Activated CD4-positive, alpha-beta T cell treated with anti-CD3 and anti-CD28 coated beads for 36 hours (primary cell): Measurements from ENCODE around the gene OSBPL3. TPM values are rescaled to one million over a fixed set of nuclear protein-coding genes. Genes with fewer than 3 reads are reported as not detected.

Source experiments
- ATAC-seq: fragments of 200-7000 bp; cut with Tn5 transposase; one replicate; pipeline ENCODE4 v1.10.0; 2021; ENCODE audit warnings: mild to moderate bottlenecking, moderate library complexity
- CTCF ChIA-PET: fragments of 350-600 bp; sonication (Branson Sonifier 250); formaldehyde crosslinking; loops from one replicate; lab custom pipeline; 2021; ENCODE audit warnings: antibody characterized with exemption; lab: Charles Lee
- POLR2A ChIA-PET: fragments of 350-600 bp; sonication (Branson Sonifier 250); formaldehyde crosslinking; loops from one replicate; lab custom pipeline; 2021; ENCODE audit warnings: antibody characterized with exemption, inconsistent platforms; lab: Charles Lee
- DNase-seq: peaks from one replicate; pipeline ENCODE4 v3.0.0-alpha.2; 2020
- H3K27ac Mint-ChIP-seq: one replicate; pipeline ENCODE4 v1.8.0; 2021; ENCODE audit warnings: mixed read lengths
- H3K27me3 Mint-ChIP-seq: one replicate; pipeline ENCODE4 v1.8.0; 2021; ENCODE audit warnings: mixed read lengths
- H3K36me3 Mint-ChIP-seq: one replicate; pipeline ENCODE4 v1.8.0; 2021; ENCODE audit warnings: low read depth, mixed read lengths
- H3K4me1 Mint-ChIP-seq: one replicate; pipeline ENCODE4 v1.8.0; 2021; ENCODE audit warnings: mixed read lengths
- H3K4me3 Mint-ChIP-seq: one replicate; pipeline ENCODE4 v1.8.0; 2021; ENCODE audit warnings: mild to moderate bottlenecking, moderate library complexity, mixed read lengths
- H3K9me3 Mint-ChIP-seq: one replicate; pipeline ENCODE4 v1.8.0; 2021; ENCODE audit warnings: low read depth, mixed read lengths
- intact Hi-C, 2 experiments: fragments of 100-400 bp; cut with DNase I in 1 of 2; cut with micrococcal nuclease in 1 of 2; formaldehyde crosslinking; loops; one replicate each; pipeline versions ENCODE4 v1.14.2 to v1.15.1; 2022 to 2024; cut with DNase I, micrococcal nuclease
- total RNA-seq, 2 experiments: library from RNA; stranded (reverse); gene quantifications; one replicate each; pipeline ENCODE4 v1.2.3, GENCODE V29; 2021

OSBPL3 gene
- total RNA-seq, 2 experiments from 2014 or later, result 34.7 to 38.2 TPM

DNA sequence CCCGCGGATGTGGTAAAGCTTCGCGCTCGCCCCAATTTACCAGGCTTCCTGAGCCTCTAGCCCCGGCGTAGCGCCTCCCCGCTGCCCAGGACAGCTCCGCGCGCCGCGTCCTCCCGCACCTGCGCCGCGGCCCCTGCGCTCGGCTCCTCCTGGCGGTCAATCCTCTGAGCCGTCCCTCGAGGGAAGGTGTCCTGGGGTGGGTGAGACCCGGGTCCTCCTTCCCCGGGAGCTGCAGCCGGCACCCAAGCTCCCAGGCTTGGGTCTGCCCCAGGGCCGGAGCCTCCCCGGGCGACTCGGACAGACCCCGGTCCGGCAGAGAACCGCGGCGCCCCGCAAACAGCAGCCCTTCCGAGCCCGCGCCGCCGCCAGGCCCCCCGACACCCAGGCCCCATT, 512 bp downstream of the OSBPL3 start:
- Mint-ChIP-seq H3K4me1 (peaks cover 57% of the 10 kb centered on the region), H3K36me3 (peaks cover 12% of the 10 kb centered on the region), H3K27ac (peak overlapping the region; percentile 93), H3K4me3 (peak overlapping the region; percentile 90), H3K9me3 (no peaks in the 10 kb centered on the region), H3K27me3 (no peaks in the 10 kb centered on the region)
- ChIA-PET CTCF (interaction anchor here (0.6 to 7.8 kb wide), 21 partner anchors 9 to 223 kb away, joined by 3 to 57 read pairs (median 3); a partner anchor contains a TSS), POLR2A (interaction anchor here (0.6 to 1.7 kb wide), 4 partner anchors 36 to 159 kb away, joined by 3 to 5 read pairs (median 4); no protein-coding TSS in a partner anchor)
- intact Hi-C loops, result loop anchor here (1.0 to 2.0 kb wide), 3 partner anchors 49 to 113 kb away; no protein-coding TSS in a partner anchor
- peak; percentile 90 for DNase-seq
- peak; percentile 63 for ATAC-seq

DNA sequence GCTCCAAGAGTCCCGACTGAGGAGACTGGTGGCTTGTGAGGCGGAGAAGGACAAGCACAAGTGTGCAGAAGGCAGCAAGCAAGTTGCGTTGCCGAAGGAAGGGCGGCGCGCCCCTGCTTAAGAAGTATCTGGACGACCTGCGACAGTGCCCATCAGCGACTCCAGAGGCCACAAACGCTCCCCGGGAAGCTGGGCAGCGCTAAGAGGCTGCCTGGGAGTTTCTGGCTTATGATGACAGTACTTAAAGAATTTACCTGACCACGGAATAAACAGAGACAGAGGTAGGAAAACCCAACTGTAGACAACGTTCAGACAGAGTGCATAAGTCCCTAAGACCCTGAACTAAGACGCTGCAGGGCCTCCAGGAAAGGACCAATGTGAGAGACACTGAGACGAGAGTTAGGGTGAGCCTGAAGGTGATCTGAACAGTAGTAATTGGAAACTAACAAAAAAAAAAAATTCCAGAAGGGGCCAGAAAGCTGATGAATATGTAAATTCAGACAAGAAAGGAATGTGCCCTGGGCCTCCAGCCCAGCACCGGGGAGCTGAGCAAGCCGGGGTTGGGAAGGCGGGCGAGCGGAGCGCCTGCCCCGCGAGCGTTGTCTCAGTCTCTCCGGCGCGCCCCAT, 1.0 kb downstream of the OSBPL3 start:
- peak overlapping the region; percentile 90 for H3K4me3 Mint-ChIP-seq
- ChIA-PET POLR2A (interaction anchor here (0.6 to 1.7 kb wide), 4 partner anchors 36 to 158 kb away, joined by 3 to 5 read pairs (median 4); no protein-coding TSS in a partner anchor), CTCF (interaction anchor here (0.6 to 7.8 kb wide), 23 partner anchors 9 to 223 kb away, joined by 3 to 57 read pairs (median 3); a partner anchor contains a TSS)
- ATAC-seq (peak; percentile 2), DNase-seq (peak; percentile 31)
- peaks cover 62% of the 10 kb centered on the region for H3K4me1 Mint-ChIP-seq
- H3K36me3 Mint-ChIP-seq, result peaks cover 12% of the 10 kb centered on the region
- intact Hi-C loops, result loop anchor here (1.0 to 2.0 kb wide), 4 partner anchors 13 to 113 kb away; no protein-coding TSS in a partner anchor
- H3K27me3 Mint-ChIP-seq, result no peaks in the 10 kb centered on the region
- no peaks in the 10 kb centered on the region for H3K9me3 Mint-ChIP-seq
- peak overlapping the region; percentile 93 for H3K27ac Mint-ChIP-seq

DNA sequence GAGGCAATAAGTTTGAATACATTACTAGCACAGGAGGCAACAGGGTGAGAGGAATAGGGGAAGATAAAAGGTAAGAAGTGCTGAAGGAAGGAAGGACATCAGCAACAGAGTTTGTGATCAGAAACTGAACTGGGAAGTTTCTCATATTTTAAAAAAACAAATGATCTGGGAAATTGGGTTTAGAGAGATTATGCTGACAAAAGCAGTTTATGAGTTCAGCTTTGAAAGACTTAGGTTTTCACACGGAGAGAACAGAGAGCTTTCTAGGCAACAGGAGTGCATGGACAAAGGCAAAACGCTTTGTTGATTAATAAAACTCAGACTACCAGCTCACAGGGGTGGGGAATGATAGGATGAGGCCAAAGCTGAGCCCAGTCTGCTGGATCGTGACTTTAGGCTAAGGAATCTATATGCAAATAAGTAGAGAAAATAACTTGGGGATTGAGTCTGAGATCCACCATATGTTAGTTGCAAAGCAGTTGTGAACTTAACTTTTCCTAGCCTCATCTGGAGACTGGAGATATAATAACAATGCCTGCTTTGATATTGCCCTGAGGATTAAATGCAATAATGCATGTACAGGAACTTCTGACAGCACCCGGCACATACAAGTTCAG, 4.2 kb downstream of the OSBPL3 start:
- H3K27ac Mint-ChIP-seq, result no peak overlapping the region
- H3K36me3 Mint-ChIP-seq, result peaks cover 12% of the 10 kb centered on the region
- DNase-seq, result no peak
- intact Hi-C loops, result loop anchor here in 1 of 2 experiments (1.0 kb wide), 1 partner anchor 8 kb away; no protein-coding TSS in a partner anchor
- H3K27me3 Mint-ChIP-seq, result no peaks in the 10 kb centered on the region
- no peaks in the 10 kb centered on the region for H3K9me3 Mint-ChIP-seq
- no peak overlapping the region for H3K4me3 Mint-ChIP-seq
- POLR2A ChIA-PET, result no interaction called here
- no peak for ATAC-seq
- CTCF ChIA-PET, result interaction anchor here (0.5 to 7.8 kb wide), 3 partner anchors 11 to 155 kb away, joined by 3 to 57 read pairs (median 3); no protein-coding TSS in a partner anchor
- H3K4me1 Mint-ChIP-seq, result peaks cover 71% of the 10 kb centered on the region

DNA sequence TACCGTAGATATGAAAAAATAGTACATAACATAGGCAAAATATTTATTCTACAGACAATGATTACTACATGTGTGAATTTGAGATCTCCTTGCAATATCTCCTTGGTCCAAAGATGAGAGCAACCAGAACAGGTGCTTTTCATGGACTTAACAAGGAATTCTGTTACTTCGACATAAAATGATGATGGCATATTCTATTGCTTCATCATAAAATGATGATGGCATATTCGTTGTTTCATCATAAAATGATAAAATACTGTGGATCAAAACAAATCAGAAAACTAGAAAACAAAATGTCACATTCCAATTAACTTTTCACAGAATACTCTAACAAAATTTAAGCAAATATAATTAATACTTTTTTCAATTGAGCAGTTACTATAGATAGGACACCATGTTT, 4.8 kb downstream of the OSBPL3 start:
- Mint-ChIP-seq H3K27ac (no peak overlapping the region), H3K9me3 (no peaks in the 10 kb centered on the region), H3K4me3 (no peak overlapping the region), H3K27me3 (no peaks in the 10 kb centered on the region), H3K36me3 (peaks cover 14% of the 10 kb centered on the region), H3K4me1 (peaks cover 71% of the 10 kb centered on the region)
- ChIA-PET POLR2A (no interaction called here), CTCF (interaction anchor here (0.5 to 1.0 kb wide), 2 partner anchors 11 to 50 kb away, joined by 3 read pairs; no protein-coding TSS in a partner anchor)
- no peak for DNase-seq
- no peak for ATAC-seq
- intact Hi-C loops, result loop anchor here in 1 of 2 experiments (1.0 kb wide), 1 partner anchor 8 kb away; no protein-coding TSS in a partner anchor

DNA sequence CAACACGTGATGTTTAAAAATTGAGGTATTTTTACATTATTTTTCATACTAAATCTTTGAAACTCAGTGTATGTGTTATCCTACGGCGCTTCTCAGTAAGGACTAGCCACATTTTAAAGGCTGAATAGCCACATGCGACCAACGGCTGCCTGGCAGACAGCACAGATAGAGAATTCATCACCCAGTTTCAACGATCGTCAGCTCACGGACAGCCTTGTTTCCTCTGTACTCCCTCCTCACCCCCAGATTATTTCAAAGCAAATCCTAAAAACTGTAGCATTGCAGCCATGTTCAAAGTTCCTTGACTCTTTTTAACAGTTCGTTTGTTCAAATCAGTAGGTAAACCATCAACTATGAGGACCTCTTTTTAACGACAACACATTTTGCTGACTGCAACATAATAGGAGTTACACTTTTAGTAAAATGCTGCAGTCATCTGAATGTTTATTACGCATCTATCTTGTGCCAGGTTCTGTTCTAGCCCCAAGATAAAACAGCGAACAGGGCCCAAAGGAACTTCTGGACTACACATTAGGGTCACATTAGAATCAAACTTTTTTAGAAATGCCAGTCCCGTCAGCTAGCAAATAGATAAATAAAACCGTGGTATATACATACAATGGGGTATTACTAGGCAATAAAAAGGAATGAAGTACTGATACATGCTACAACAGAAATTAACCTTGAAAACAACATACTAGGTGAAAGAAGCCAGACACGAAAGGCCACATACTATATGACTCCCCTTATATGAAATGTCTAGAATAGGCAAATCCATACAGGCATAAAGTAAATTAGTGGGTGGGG, 5.7 kb downstream of the OSBPL3 start:
- Mint-ChIP-seq H3K36me3 (peaks cover 16% of the 10 kb centered on the region), H3K27ac (no peak overlapping the region), H3K4me3 (no peak overlapping the region), H3K9me3 (no peaks in the 10 kb centered on the region), H3K4me1 (peaks cover 79% of the 10 kb centered on the region), H3K27me3 (no peaks in the 10 kb centered on the region)
- intact Hi-C loops, result no loop called here
- ChIA-PET CTCF (interaction anchor here (0.7 to 1.5 kb wide), 3 partner anchors 96 to 154 kb away, joined by 3 read pairs; no protein-coding TSS in a partner anchor), POLR2A (interaction anchor here (0.7 kb wide), 1 partner anchor 153 kb away, joined by 3 read pairs; no protein-coding TSS in a partner anchor)
- DNase-seq (no peak), ATAC-seq (no peak)

DNA sequence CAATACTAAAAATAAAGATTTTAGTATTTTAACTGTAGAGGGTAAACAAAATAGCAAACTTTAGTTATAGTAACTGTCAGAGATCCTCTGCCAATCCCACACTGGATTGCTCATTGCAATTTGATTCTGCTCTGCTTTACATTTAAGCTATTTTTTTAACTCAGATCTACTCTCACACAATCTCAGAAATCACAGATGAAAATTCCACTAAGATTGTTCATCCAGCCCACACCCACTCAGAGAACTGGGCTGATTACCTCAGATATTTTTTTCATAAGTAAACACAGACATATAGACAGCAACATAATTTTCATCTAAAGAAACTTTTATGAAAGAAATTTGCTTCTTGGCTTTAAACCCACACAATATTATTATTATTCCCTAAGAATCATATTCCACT, 7.0 kb downstream of the OSBPL3 start:
- ChIA-PET CTCF (interaction anchor here (0.5 to 1.8 kb wide), 6 partner anchors 9 to 161 kb away, joined by 3 to 6 read pairs (median 4); no protein-coding TSS in a partner anchor), POLR2A (no interaction called here)
- peak overlapping the region; percentile 39 for H3K27ac Mint-ChIP-seq
- no peak for DNase-seq
- H3K4me3 Mint-ChIP-seq, result no peak overlapping the region
- H3K36me3 Mint-ChIP-seq, result peaks cover 12% of the 10 kb centered on the region
- peaks cover 72% of the 10 kb centered on the region for H3K4me1 Mint-ChIP-seq
- H3K9me3 Mint-ChIP-seq, result no peaks in the 10 kb centered on the region
- intact Hi-C loops, result no loop called here
- ATAC-seq, result no peak
- H3K27me3 Mint-ChIP-seq, result no peaks in the 10 kb centered on the region

DNA sequence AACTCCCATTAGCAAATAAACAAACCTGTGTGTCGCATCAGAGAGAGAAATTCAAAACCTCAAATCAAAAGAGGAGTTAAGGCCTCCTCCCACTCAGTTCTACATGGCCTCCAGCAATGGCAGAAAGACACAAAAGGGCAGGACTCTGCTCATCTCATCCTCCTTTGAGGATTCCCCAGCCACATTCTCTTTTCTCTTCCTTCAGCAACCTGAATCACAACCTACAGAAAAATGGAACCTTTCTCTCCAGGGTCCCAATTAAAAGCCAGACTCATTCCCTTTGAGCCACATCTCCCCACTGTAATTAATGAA, 7.9 kb downstream of the OSBPL3 start:
- peaks cover 9% of the 10 kb centered on the region for H3K36me3 Mint-ChIP-seq
- no peaks in the 10 kb centered on the region for H3K9me3 Mint-ChIP-seq
- no peak for ATAC-seq
- ChIA-PET CTCF (interaction anchor here (1.3 to 1.8 kb wide), 5 partner anchors 11 to 160 kb away, joined by 3 to 6 read pairs (median 5); no protein-coding TSS in a partner anchor), POLR2A (no interaction called here)
- H3K27me3 Mint-ChIP-seq, result no peaks in the 10 kb centered on the region
- no peak for DNase-seq
- H3K27ac Mint-ChIP-seq, result peak overlapping the region; percentile 5
- H3K4me3 Mint-ChIP-seq, result no peak overlapping the region
- H3K4me1 Mint-ChIP-seq, result peaks cover 74% of the 10 kb centered on the region
- intact Hi-C loops, result no loop called here

DNA sequence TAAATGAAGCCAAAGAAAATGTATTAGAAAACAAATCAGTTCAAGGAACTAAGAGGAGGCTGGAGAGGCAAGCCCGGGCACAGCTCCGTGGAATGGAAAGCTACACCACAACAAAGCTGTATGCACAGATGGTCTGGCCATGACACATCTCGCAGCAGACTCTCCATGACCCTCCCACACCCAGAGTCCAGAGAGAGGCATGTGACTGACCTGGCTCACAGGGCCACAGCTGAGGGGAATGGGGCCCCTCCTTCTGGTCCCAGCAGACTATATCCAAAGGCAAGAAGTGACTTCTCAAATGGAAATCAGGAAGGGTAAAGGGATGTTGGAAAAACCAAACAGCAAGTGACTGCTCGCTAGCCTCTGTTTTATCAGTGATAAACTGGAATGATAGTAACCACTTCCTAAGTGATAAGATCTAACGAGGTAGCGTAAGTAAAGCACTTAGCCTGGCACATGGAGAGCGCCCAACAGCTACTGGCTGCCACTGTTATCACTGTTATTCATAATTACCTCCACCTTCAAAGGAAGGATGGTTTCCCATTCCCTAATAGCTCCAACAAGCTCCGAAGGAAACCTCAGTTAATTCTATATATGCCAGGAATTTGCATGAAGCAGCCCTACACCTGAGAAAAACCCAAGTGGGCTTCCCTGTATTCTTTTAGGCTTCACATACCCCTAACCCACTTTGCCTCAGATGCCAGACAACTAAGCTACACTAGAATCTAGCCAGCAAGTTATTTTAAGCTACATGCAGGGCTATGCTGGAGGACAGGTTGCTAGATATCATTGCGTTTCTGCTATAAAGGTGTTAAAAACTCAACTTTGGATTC, 8.4 kb downstream of the OSBPL3 start:
- Mint-ChIP-seq H3K9me3 (no peaks in the 10 kb centered on the region), H3K27ac (peak overlapping the region; percentile 38), H3K27me3 (no peaks in the 10 kb centered on the region), H3K4me3 (peak overlapping the region; percentile 25), H3K4me1 (peaks cover 74% of the 10 kb centered on the region), H3K36me3 (peaks cover 8% of the 10 kb centered on the region)
- DNase-seq (peak; percentile 16), ATAC-seq (peak; percentile 52)
- ChIA-PET POLR2A (interaction anchor here (0.9 kb wide), 1 partner anchor 63 kb away, joined by 3 read pairs; no protein-coding TSS in a partner anchor), CTCF (interaction anchor here (0.6 to 2.6 kb wide), 8 partner anchors 8 to 201 kb away, joined by 3 to 6 read pairs (median 6); partner anchors contain the start of gene OSBPL3)
- intact Hi-C loops, result no loop called here

DNA sequence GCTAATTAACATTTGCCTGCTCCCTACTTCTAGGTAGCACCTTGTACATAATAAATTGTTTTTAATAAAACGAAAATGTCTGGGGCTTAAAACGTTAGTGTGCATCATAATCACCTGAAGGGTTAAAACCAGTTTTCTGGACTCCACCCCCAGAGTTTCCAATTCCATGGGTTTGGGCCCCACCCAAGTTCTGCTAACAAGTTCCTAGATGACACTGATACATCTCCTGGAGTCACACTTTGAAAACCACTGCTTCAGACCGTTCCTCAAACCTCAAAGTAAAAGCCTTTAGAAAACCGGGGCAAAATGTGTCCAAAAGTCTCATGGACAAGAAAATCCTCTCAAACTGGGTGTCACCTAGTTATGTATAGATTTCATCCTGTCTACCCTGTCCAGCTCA, 9.3 kb downstream of the OSBPL3 start:
- H3K27ac Mint-ChIP-seq, result peak overlapping the region; percentile 38

DNA sequence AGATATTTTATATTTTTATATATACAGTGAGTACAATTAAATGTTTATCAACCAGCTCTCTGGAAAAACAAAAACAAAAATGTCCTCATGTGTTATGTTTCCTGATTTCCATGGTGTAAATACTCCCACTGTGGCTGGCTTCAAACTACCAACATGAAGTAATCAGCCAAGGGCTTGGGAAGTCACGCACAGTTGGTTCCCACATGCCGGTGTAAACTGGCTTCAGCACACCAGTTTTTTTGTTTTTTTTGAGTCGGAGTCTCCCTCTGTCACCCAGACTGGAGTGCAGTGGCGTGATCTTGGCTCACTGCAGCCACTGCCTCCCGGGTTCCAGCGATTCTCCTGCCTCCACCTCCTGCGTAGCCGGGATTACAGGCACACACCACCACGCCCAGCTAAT, 11.8 kb downstream of the OSBPL3 start:
- peaks cover 81% of the 10 kb centered on the region for H3K4me1 Mint-ChIP-seq
- ATAC-seq (no peak), DNase-seq (no peak)
- H3K9me3 Mint-ChIP-seq, result no peaks in the 10 kb centered on the region
- H3K36me3 Mint-ChIP-seq, result peaks cover 4% of the 10 kb centered on the region
- H3K27me3 Mint-ChIP-seq, result no peaks in the 10 kb centered on the region
- no peak overlapping the region for H3K4me3 Mint-ChIP-seq
- no peak overlapping the region for H3K27ac Mint-ChIP-seq
- ChIA-PET POLR2A (no interaction called here), CTCF (interaction anchor here (1.0 to 1.8 kb wide), 2 partner anchors 11 to 147 kb away, joined by 3 to 6 read pairs; no protein-coding TSS in a partner anchor)
- intact Hi-C loops, result no loop called here

More for the DNA sequence above, 9.3 kb downstream of the OSBPL3 start:
- H3K4me3 Mint-ChIP-seq, result no peak overlapping the region
- peaks cover 7% of the 10 kb centered on the region for H3K36me3 Mint-ChIP-seq
- H3K9me3 Mint-ChIP-seq, result no peaks in the 10 kb centered on the region
- CTCF ChIA-PET, result interaction anchor here (0.6 to 2.6 kb wide), 5 partner anchors 9 to 200 kb away, joined by 4 to 6 read pairs (median 5); partner anchors contain the start of gene OSBPL3
- POLR2A ChIA-PET, result no interaction called here
- DNase-seq (no peak), ATAC-seq (no peak)
- intact Hi-C loops, result no loop called here
- H3K4me1 Mint-ChIP-seq, result peaks cover 74% of the 10 kb centered on the region
- no peaks in the 10 kb centered on the region for H3K27me3 Mint-ChIP-seq
